Sigmoid colon (tissue), 7 donors: ENCODE results near the gene CHM. TPM values are rescaled to one million over a fixed set of nuclear protein-coding genes. Genes with fewer than 3 reads are reported as not detected.
"Not testable (repeated sequence)": the region's sequence is repeated elsewhere in the genome, so short reads cannot be mapped to it uniquely, and the experiment has no call there.

Experiments
- DNase-seq: peaks from one replicate; pipeline ENCODE4 v3.0.0-alpha.2; 2019
- H3K27ac ChIP-seq, 4 donors: fragments of 200-600 bp; sonication (generic); one replicate each; pipeline ENCODE4 v1.5.1; 2016 to 2019; ENCODE audit warnings: mild to moderate bottlenecking in 1 of 4
- H3K27me3 ChIP-seq, 3 donors: fragments of 200-600 bp; sonication (generic); one replicate each; pipeline ENCODE4 v1.5.1; 2019; ENCODE audit warnings: mild to moderate bottlenecking in 1 of 3
- H3K36me3 ChIP-seq, 4 donors: fragments of 200-600 bp; sonication (generic); one replicate each; pipeline ENCODE4 v1.5.1; 2016 to 2019
- H3K4me1 ChIP-seq, 4 donors: fragments of 200-600 bp; sonication (generic); one replicate each; pipeline ENCODE4 v1.5.1; 2017 to 2019
- H3K4me3 ChIP-seq, 4 donors: fragments of 200-600 bp; sonication (generic); one replicate each; pipeline ENCODE4 v1.5.1; 2017 to 2019; ENCODE audit warnings: mild to moderate bottlenecking in 2 of 4, moderate library complexity in 1 of 4
- H3K9me3 ChIP-seq, 4 donors: fragments of 200-600 bp in 3 of 4; sonication (generic) in 3 of 4; one replicate each; pipeline versions ENCODE4 v1.5.1 to v1.6.1; 2013 to 2019
- CTCF ChIP-seq, 4 experiments: fragments of 450-650 bp in 3 of 4; fragments of 200-600 bp in 1 of 4; IDR thresholded peaks; one replicate each; pipeline ENCODE4 v1.5.1; 2016 to 2019; ENCODE audit warnings: antibody characterized with exemption in 4 of 4, mild to moderate bottlenecking in 3 of 4, moderate library complexity in 2 of 4
- EP300 ChIP-seq, 4 donors: sonication (generic); formaldehyde crosslinking; IDR thresholded peaks; one replicate each; pipeline ENCODE4 v1.6.1; 2017; ENCODE audit warnings: antibody characterized with exemption in 4 of 4
- POLR2A ChIP-seq, 2 donors: fragments of 450-650 bp; IDR thresholded peaks; one replicate each; pipeline ENCODE4 v1.6.1; 2016; ENCODE audit warnings: antibody characterized with exemption in 2 of 2, mild to moderate bottlenecking in 2 of 2, moderate library complexity in 2 of 2
- POLR2AphosphoS5 ChIP-seq, 4 donors: sonication (generic); formaldehyde crosslinking; IDR thresholded peaks; one replicate each; pipeline ENCODE4 v1.6.1; 2017; ENCODE audit warnings: antibody characterized with exemption in 4 of 4
- WGBS, 2 donors: extraction: QIAGEN DNeasy Blood & Tissue Kit; methylation state at CpG; one replicate each; pipeline ENCODE4 v1.1.7; 2013; 5-methylcytosine and 5-hydroxymethylcytosine counted together
- intact Hi-C: fragments of 100-400 bp; cut with DNase I; formaldehyde crosslinking; loops from one replicate; pipeline ENCODE4 v1.15.1; 2023
- polyA plus RNA-seq, 3 donors: library from polyadenylated mRNA; stranded (reverse); fragments of 200-250 nt; gene quantifications; one replicate each; pipeline ENCODE4 v1.2.3, GENCODE V29; 2013
- total RNA-seq, 4 donors: library from RNA; depleted of rRNA; stranded (reverse); fragments of >200 nt; gene quantifications; one replicate each; pipeline ENCODE4 v1.1.0, GENCODE V29; 2016
- donor health status: healthy with polysubstance abuse.
- donor health status: Bipolar disorder and iron deficiency.
- donor health status: healthy.

The CHM gene
- total and polyA plus RNA-seq, 7 donors: 8.4 to 40.2 (median 17.2) TPM

- 67 to 79% methylated on average over 3 of the region's 3 CpGs for WGBS, 2 donors
- intact Hi-C loops: no loop called here
- Histone ChIP-seq H3K4me3 (no peak overlapping the region), H3K9me3 (no peaks in the 10 kb centered on the region), H3K27ac (no peak overlapping the region), H3K4me1 (no peaks in the 10 kb centered on the region), H3K27me3 (no peaks in the 10 kb centered on the region), H3K36me3 (no peaks in the 10 kb centered on the region)
- no peak for TF ChIP-seq POLR2AphosphoS5 (IDR thresholded peaks at IDR 0.05)
- TF ChIP-seq CTCF (IDR thresholded peaks at IDR 0.05): no peak
- no peak for TF ChIP-seq EP300 (IDR thresholded peaks at IDR 0.05)
- no peak for TF ChIP-seq POLR2A (IDR thresholded peaks at IDR 0.05)
- no peak for DNase-seq
Observed at GRCh38 chrX:85992811-85993229, 54.5 kb downstream of the CHM start.

- DNase-seq: no peak
- H3K4me3 ChIP-seq: no peak overlapping the region
- 61 to 79% methylated on average over 3 of the region's 3 CpGs for WGBS, 2 donors
- intact Hi-C loops: no loop called here
- no peaks in the 10 kb centered on the region for H3K9me3 ChIP-seq
- no peaks in the 10 kb centered on the region for H3K27me3 ChIP-seq
- H3K4me1 ChIP-seq: no peaks in the 10 kb centered on the region
- no peak overlapping the region for H3K27ac ChIP-seq
- no peak for TF ChIP-seq CTCF (IDR thresholded peaks at IDR 0.05)
- no peak for TF ChIP-seq EP300 (IDR thresholded peaks at IDR 0.05)
- no peak for TF ChIP-seq POLR2AphosphoS5 (IDR thresholded peaks at IDR 0.05)
- TF ChIP-seq POLR2A (IDR thresholded peaks at IDR 0.05): no peak
- no peaks in the 10 kb centered on the region for H3K36me3 ChIP-seq
Observed at GRCh38 chrX:85988353-85988752, 59.0 kb downstream of the CHM start.

- no peaks in the 10 kb centered on the region for H3K27me3 ChIP-seq
- intact Hi-C loops: no loop called here
- no peak overlapping the region for H3K4me3 ChIP-seq
- TF ChIP-seq CTCF (IDR thresholded peaks at IDR 0.05) (no peak), EP300 (IDR thresholded peaks at IDR 0.05) (no peak), POLR2A (IDR thresholded peaks at IDR 0.05) (no peak), POLR2AphosphoS5 (IDR thresholded peaks at IDR 0.05) (no peak)
- WGBS, 2 donors: 98 to 100% methylated on average over 1 of the region's 1 CpG
- H3K9me3 ChIP-seq: no peaks in the 10 kb centered on the region
- no peak overlapping the region for H3K27ac ChIP-seq
- DNase-seq: no peak
- H3K4me1 ChIP-seq: no peaks in the 10 kb centered on the region
- peaks cover 0 to 7% (median 0%) of the 10 kb centered on the region in 4 donors for H3K36me3 ChIP-seq
Observed at GRCh38 chrX:85980286-85980685, 67.1 kb downstream of the CHM start.

GRCh38 chrX:85977218-85977617 lies 70.1 kb downstream of the CHM start:
- Histone ChIP-seq H3K9me3 (no peaks in the 10 kb centered on the region), H3K4me3 (no peak overlapping the region), H3K27me3 (no peaks in the 10 kb centered on the region), H3K4me1 (no peaks in the 10 kb centered on the region), H3K27ac (no peak overlapping the region), H3K36me3 (peaks cover 0 to 12% (median 0%) of the 10 kb centered on the region in 4 donors)
- WGBS, 2 donors: 79 to 87% methylated on average over 3 of the region's 3 CpGs
- TF ChIP-seq EP300 (IDR thresholded peaks at IDR 0.05): no peak
- no peak for TF ChIP-seq POLR2AphosphoS5 (IDR thresholded peaks at IDR 0.05)
- intact Hi-C loops: no loop called here
- DNase-seq: no peak

- H3K27ac ChIP-seq, H3K4me1 ChIP-seq, DNase-seq, intact Hi-C loops, H3K9me3 ChIP-seq, H3K4me3 ChIP-seq, H3K27me3 ChIP-seq: not testable (repeated sequence)
- peaks cover 0 to 14% (median 0%) of the 10 kb centered on the region in 4 donors for H3K36me3 ChIP-seq
- 97 to 98% methylated on average over 33 of the region's 33 CpGs for WGBS, 2 donors
Observed at GRCh38 chrX:85972351-85972750, 75.0 kb downstream of the CHM start.

GRCh38 chrX:85964744-85965143 lies 82.6 kb downstream of the CHM start:
- intact Hi-C loops: no loop called here
- WGBS, 2 donors: 50 to 97% methylated on average over 2 of the region's 2 CpGs
- TF ChIP-seq POLR2AphosphoS5 (IDR thresholded peaks at IDR 0.05): no peak
- no peak for TF ChIP-seq POLR2A (IDR thresholded peaks at IDR 0.05)
- no peak for TF ChIP-seq EP300 (IDR thresholded peaks at IDR 0.05)
- no peak for TF ChIP-seq CTCF (IDR thresholded peaks at IDR 0.05)
- H3K27me3 ChIP-seq: no peaks in the 10 kb centered on the region
- H3K4me1 ChIP-seq: no peaks in the 10 kb centered on the region
- peaks cover 0 to 4% (median 0%) of the 10 kb centered on the region in 4 donors for H3K36me3 ChIP-seq
- H3K4me3 ChIP-seq: no peak overlapping the region
- no peak overlapping the region for H3K27ac ChIP-seq
- no peak for DNase-seq
- no peaks in the 10 kb centered on the region for H3K9me3 ChIP-seq
